Cerebellar cortex (tissue), 1 donor: ENCODE results near the gene CYTIP.
A peak's percentile ranks its signal among the peaks of the same experiment; 100 is the strongest.

Experiments used
- DNase-seq: peaks from one replicate; pipeline ENCODE4 v3.0.0-alpha.2; 2015; ENCODE audit warnings: low spot score

CYTIP gene

GRCh38 chr2:157443795-157444640, at the start of gene CYTIP:
CYTIP (minus strand) TSS chr2:157444089; CDS start chr2:157444020, 69 bp downstream.
- DNase-seq: no peak

DNA sequence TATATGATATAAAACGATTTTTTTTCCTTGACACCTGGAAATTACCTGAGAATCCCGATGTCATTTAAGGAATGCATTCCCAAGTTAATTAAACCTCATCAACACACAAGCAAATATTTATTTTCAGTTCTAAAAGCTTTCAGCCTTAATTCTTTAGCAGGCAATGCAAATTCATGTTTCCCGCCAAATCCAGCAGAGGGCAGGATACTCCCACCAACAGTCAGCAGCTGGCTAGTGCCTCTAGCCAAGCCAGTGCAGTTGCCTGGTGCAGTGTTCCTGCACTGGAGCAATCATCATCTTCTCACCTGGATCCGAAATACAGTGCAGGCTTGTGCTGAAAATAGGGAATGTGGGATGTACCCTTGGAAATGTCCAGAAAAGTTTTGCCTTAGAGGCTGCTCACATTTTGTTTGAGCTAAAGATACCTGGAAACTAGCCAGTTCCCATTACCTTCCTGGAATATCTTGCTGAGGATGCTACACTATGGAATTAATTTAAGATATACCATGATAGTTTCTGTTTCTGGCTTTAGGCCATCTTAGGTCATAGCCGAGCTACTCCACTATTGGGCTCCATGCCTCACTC, 48.4 kb upstream of the CYTIP start:
- DNase-seq: peak; percentile 62

DNA sequence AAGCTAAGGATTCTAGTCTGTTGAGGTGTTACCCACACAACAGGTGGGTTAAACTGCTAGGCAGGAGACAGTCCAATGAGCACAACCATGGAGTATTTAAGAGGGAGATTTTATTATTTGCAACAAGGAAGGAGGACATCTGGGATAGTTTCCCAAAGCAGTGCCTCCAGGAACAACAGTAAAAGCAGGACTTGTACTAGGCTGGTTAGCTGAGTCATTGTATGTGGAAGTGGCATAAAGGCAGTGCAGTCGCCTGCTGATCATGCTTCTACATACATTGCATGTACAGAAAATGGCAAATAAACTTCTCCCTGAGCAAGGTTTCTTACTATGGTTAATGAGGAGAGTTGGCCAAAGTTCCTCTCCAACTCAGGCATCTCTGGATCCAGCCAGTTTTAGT, 46.1 kb upstream of the CYTIP start:
- DNase-seq: no peak

DNA sequence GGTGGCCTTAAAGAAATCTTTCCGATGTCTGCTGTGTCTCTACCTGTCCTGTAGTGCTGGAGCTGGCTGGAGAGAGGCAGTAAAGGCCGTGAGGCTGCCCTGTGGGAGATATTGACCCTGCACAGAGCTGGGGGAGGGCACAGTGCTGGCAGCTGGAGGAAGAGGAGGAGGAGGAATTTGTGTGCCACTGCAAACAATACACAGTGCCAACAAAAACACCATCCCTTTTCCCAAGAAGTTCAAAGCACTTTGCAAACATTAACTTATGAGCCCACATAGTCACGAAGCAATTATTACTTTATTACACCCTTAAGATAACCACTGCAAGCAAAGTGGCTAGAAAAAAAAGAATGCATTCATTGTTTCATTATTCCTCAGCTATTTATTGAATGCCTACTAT, 45.0 kb upstream of the CYTIP start:
- no peak for DNase-seq

- no peak for DNase-seq
Observed at GRCh38 chr2:157487747-157488146, 43.9 kb upstream of the CYTIP start.

DNA sequence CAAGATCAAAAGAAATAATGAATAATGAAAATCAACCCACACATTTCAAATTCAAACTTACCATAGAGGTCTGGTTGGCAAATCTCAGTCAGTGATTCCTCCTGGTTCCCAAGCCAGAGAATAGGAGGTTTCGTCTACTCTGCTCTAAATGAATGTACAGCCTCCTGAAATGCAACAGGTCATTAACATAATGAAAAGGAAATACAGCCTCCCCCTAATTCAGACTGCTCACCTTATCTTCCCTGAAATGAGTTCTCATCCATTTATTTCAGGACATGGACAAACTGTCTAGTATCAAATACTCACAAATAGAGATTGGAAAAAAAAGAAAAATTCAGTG, 43.4 kb upstream of the CYTIP start:
- no peak for DNase-seq

DNA sequence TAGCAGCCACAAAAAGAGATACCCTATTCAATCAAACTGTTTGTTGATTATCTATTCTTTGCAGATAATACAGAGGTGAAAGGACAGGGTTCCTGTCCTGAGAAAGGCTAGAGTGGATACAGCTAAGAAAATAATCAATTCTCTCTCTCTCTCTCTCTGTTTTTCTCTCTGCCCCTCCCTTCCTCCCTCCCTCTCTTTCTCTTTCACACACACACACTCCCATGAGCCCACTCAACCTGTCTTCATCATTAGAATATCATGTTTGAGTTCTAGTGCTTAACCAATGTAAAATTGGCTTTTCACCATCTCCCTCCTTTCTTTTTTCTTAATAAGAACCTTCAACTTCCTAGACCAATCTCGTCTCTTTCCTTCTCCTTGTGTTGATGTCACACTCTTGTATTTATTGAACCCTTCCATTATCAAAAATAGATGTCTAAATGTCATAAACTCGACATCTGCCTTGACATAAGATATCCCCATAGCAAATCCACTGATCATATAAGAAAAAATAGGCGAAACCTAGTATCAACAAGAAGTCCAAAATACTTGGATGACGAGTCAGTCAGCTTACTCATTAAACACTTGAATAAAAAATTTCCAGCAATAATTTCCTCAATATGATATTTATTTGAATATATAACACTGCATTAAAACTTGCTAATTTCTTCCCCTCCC, 42.8 kb upstream of the CYTIP start:
- DNase-seq: no peak

GRCh38 chr2:157480182-157480961, 36.5 kb upstream of the CYTIP start:
- DNase-seq: no peak

DNA sequence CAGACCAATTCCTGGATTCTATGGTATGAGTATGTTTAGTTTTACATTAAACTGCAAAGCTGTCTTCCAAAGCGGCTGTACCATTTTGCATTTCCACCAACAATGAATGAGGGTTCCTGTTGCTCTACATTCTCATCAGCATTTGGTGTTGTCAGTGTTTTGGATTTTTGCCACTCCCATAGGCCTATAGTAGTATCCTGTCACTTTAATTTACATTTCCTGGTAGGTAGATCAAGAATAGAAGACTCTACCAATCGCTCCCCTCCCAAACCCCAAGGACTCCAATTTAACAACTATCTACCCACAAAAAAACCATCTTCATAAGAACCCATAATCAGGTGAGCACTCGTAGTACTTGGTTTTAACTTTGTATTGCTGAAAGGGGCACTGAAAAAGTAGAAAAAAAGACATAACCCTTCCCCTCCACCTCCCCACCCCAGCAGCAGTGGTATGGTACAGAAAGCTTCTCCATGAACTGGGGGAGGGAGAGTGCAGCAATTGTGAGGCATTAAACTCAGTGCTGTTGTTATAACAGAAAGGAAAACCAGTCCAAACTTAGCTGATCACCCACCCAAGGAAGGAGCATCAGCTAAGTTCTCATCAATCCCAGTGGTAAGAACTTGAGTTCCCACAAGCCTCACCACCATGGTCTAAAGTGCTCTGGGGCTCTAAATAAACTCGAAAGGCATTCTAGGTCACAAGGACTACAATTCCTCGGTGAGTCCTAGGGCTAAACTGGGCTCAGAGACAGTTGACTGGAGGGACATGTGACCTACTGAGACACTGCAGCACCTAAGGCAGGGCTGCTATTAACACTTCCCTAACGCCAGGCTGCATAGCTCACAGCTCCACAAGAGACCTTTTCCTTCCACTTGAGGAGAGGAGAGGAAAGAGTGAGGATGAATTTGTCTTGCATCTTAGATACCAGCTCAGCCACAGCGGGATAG, 35.5 kb upstream of the CYTIP start:
- no peak for DNase-seq

DNA sequence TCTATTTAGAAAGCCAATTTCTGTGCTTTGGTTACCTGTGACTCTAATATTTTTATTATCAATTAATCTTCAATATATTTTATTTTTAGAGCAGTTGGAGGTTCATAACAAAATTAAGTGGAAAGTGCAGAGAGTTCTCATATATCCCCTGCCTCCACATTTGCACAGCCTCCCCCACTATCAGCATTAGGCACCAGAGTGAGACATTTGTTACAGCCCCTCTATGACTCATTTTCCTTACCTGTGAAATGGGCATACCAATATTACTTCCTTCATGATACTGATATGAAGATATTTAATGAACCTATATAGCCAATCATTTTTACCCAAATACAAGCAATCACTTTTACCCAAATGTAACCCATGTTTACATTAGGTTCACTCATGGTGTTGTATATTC, 34.0 kb upstream of the CYTIP start:
- DNase-seq: no peak

DNA sequence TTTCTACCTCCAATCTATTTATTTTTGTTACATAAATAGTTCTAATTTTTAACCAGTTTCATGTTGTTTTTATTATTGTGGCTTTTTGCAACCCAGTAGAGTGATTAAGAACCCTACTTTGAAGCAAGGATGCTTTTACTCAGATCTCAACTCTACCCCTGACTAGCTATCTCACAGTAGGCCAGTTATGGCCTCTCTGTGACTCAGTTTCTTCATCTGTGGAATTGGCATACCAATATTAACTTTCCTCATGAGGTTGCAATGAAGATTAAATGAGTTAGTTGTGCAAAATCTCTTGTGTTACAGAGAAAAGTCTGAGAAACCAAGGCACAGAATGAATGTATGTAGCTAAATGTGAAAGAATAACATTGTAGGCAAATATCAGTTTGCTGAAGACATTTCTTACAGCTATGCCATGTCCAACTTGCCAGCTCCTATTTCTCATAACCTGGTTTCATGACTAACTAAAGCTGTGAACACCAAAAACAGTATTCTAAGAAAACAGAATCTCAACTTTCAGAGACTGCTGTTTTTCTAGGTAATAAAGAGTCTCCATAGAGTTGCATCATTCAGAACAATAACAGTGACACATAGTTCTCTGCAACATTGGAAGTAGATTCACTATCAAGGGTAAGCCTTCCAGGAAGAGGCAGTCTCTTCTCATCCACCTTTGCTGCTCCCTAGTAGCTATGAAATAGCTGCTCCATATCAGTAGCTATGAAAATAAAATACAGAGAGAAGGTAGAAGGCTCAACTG, 33.2 kb upstream of the CYTIP start:
- DNase-seq: no peak

DNA sequence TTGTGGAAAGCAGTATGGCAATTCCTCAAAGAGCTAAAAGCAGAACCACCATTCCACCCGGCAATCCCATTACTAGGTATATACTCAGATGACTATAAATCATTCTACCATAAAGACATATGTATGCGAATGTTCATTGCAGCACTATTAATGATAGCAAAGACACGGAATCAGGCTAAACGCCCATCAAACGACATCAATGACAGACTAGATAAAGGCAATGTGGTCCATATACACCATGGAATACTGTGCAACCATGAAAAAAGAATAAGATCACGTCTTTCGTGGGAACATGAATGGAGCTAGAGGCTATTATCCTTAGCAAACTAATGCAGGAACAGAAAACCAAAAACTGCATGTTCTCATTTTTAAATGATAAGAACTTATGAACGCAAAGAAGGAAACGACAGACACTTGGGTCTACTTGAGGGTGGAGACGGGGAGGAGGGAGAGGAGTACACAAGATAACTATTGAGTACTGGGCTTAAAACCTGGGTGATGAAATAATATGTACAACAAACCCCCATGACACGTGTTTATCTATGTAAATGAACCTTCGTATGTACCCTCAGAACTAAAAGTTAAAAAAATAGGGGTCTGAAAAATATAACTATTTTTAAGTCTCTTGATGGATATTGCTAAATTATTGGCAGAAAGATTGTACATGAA, 32.0 kb upstream of the CYTIP start:
- DNase-seq: no peak

DNA sequence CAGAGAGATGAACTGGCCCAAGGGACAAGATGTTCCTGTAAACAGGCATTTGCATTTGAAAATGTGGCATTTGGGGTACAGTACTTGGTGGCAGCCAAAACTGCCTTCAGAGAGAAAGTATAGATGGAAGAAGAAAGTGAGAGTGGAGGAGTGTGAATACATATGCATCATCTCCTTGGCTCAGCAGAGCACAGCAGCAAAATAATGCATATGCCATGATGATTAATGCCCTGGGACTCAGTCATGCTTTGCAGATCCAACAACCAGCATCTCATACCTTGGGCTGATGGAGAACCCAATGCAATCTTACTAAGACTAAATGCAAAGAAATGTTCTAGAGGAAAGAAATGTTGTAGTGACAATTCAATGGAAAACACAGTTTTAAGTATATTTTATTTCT, 29.7 kb upstream of the CYTIP start:
- no peak for DNase-seq

GRCh38 chr2:157471078-157471477, 27.2 kb upstream of the CYTIP start:
- DNase-seq: no peak

- DNase-seq: no peak
Observed at GRCh38 chr2:157470321-157470720, 26.4 kb upstream of the CYTIP start.

GRCh38 chr2:157469726-157470125, 25.8 kb upstream of the CYTIP start:
- no peak for DNase-seq

- no peak for DNase-seq
Observed at GRCh38 chr2:157468931-157469708, 25.2 kb upstream of the CYTIP start.

- no peak for DNase-seq
Observed at GRCh38 chr2:157466764-157467163, 22.9 kb upstream of the CYTIP start.

DNA sequence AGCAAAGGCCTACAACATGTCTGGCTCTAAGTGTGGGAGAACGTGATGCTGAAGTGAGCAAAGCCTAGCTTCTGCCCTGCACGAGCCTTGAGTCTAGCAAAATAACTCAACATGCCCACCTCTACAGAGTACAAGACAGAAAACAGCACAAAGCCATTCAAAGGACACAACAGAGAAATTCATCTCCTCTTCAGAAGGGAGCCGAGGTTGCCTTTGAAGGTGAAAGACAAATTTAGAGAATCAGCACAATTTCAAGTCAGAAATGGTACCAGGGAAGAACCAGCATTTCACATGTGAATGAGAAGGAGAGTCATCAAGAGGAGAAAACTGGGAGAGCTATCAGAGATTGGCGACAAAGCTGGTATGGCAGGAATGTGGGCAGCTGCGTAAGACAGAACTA, 21.7 kb upstream of the CYTIP start:
- DNase-seq: no peak
